HUDEP-2 (cell line): ENCODE results near the gene EN1.

Experiments
- DNase-seq, 76 experiments: peaks; one replicate each; lab custom pipeline; 2025; ENCODE audit not compliant: unreplicated experiment in 76 of 76; lab: John Stamatoyannopoulos, UW

Gene EN1

GRCh38 chr2:118846953-118847761 is at the start of gene EN1:
Gene EN1 (minus strand): TSS chr2:118847648. CDS start chr2:118847167, 481 bp downstream.
- no peak for DNase-seq

GRCh38 chr2:118893100-118893499 is 45.7 kb upstream of the EN1 start:
- DNase-seq, result no peak

- no peak for DNase-seq
Observed at GRCh38 chr2:118889995-118890394, 42.5 kb upstream of the EN1 start.

GRCh38 chr2:118883792-118884191 is 36.3 kb upstream of the EN1 start:
- DNase-seq, result no peak

GRCh38 chr2:118882693-118883336 is 35.4 kb upstream of the EN1 start:
- DNase-seq, result peak in 45 of 76 experiments; percentile 1 to 67 (median 25)

- DNase-seq, result peak in 41 of 76 experiments; percentile 1 to 67 (median 26)
Observed at GRCh38 chr2:118881490-118882129, 34.2 kb upstream of the EN1 start.

- DNase-seq, result no peak
Observed at GRCh38 chr2:118880501-118880900, 33.1 kb upstream of the EN1 start.

GRCh38 chr2:118878531-118879149 is 31.2 kb upstream of the EN1 start:
- no peak for DNase-seq

GRCh38 chr2:118875318-118875717 is 27.9 kb upstream of the EN1 start:
- DNase-seq, result no peak

GRCh38 chr2:118874324-118874723 is 26.9 kb upstream of the EN1 start:
- DNase-seq, result no peak

- peak in 14 of 76 experiments; percentile 2 to 52 (median 20) for DNase-seq
Observed at GRCh38 chr2:118865106-118865505, 17.7 kb upstream of the EN1 start.

- no peak for DNase-seq
Observed at GRCh38 chr2:118864207-118864606, 16.8 kb upstream of the EN1 start.

- DNase-seq, result no peak
Observed at GRCh38 chr2:118861731-118862130, 14.3 kb upstream of the EN1 start.

GRCh38 chr2:118861242-118861641 is 13.8 kb upstream of the EN1 start:
- DNase-seq, result no peak

- no peak for DNase-seq
Observed at GRCh38 chr2:118860506-118860905, 13.1 kb upstream of the EN1 start.

- no peak for DNase-seq
Observed at GRCh38 chr2:118859157-118859770, 11.8 kb upstream of the EN1 start.

GRCh38 chr2:118858485-118859156 is 11.2 kb upstream of the EN1 start:
- no peak for DNase-seq

GRCh38 chr2:118857677-118858484 is 10.4 kb upstream of the EN1 start:
- DNase-seq, result no peak

- no peak for DNase-seq
Observed at GRCh38 chr2:118856978-118857676, 9.7 kb upstream of the EN1 start.
